NCI-H2196 (cell line): Measurements from ENCODE around the gene ARID5A.

ENCODE experiments used
- DNase-seq: peaks from one replicate; lab custom pipeline; 2025; ENCODE audit not compliant: unreplicated experiment; lab: John Stamatoyannopoulos, UW

Gene ARID5A

GRCh38 chr2:96538487-96539214, 2.1 kb downstream of the ARID5A start:
- no peak for DNase-seq

- no peak for DNase-seq
These were observed 2.8 kb downstream of the ARID5A start for GRCh38 chr2:96539215-96539920.

- DNase-seq = no peak
These were observed 3.6 kb downstream of the ARID5A start for GRCh38 chr2:96540136-96540535.

GRCh38 chr2:96541398-96542152, 5.0 kb downstream of the ARID5A start:
- DNase-seq = no peak

- no peak for DNase-seq
These were observed 5.9 kb downstream of the ARID5A start for GRCh38 chr2:96542357-96542977.

GRCh38 chr2:96546321-96546720, 9.8 kb downstream of the ARID5A start:
- DNase-seq = no peak

- no peak for DNase-seq
These were observed 10.2 kb downstream of the ARID5A start for GRCh38 chr2:96546797-96547196.

GRCh38 chr2:96547203-96547641, 10.7 kb downstream of the ARID5A start:
- DNase-seq = no peak

- DNase-seq = no peak
These were observed 11.2 kb downstream of the ARID5A start for GRCh38 chr2:96547731-96548171.

- DNase-seq = no peak
These were observed 12.3 kb downstream of the ARID5A start for GRCh38 chr2:96548558-96549465.

- DNase-seq = no peak
These were observed 12.9 kb downstream of the ARID5A start for GRCh38 chr2:96549466-96549785.

- no peak for DNase-seq
These were observed 13.6 kb downstream of the ARID5A start for GRCh38 chr2:96549967-96550786.

GRCh38 chr2:96550787-96551604, 14.4 kb downstream of the ARID5A start:
- no peak for DNase-seq

- DNase-seq = no peak
These were observed 15.2 kb downstream of the ARID5A start for GRCh38 chr2:96551605-96552314.

- DNase-seq = no peak
These were observed 16.0 kb downstream of the ARID5A start for GRCh38 chr2:96552315-96553175.

GRCh38 chr2:96553176-96553956, 16.8 kb downstream of the ARID5A start:
- no peak for DNase-seq
